IMR-90 (cell line): ENCODE data around the gene ASXL3.

Experiments used
- BHLHE40 ChIP-seq: fragments of 150-350 bp; IDR thresholded peaks from 2 replicates; pipeline ENCODE4 v1.6.1; 2016; ENCODE audit warnings: mild to moderate bottlenecking, low read depth, low read length
- CEBPB ChIP-seq: IDR thresholded peaks from 2 replicates; pipeline ENCODE4 v1.6.1; 2012; ENCODE audit warnings: low read depth, low read length, improper control_type of control experiment
- CHD1 ChIP-seq: IDR thresholded peaks from 2 replicates; pipeline ENCODE4 v1.6.1; 2012; ENCODE audit warnings: low read depth, low read length, improper control_type of control experiment
- CTCF ChIP-seq: conservative IDR thresholded peaks from 2 replicates; pipeline ENCODE4 v1.5.1; 2012; ENCODE audit warnings: mild to moderate bottlenecking, low read depth, low read length, improper control_type of control experiment
- FOS ChIP-seq: fragments of 150-350 bp; IDR thresholded peaks from 2 replicates; pipeline ENCODE4 v1.6.1; 2016; ENCODE audit warnings: low read depth, low read length
- MAFK ChIP-seq: IDR thresholded peaks from 2 replicates; pipeline ENCODE4 v1.6.1; 2012; ENCODE audit warnings: low read depth, low read length, improper control_type of control experiment
- MXI1 ChIP-seq: IDR thresholded peaks from 2 replicates; pipeline ENCODE4 v1.6.1; 2012; ENCODE audit warnings: low read depth, mild to moderate bottlenecking, low read length, moderate library complexity, borderline replicate concordance
- NFE2L2 ChIP-seq: fragments of 150-350 bp; IDR thresholded peaks from 2 replicates; pipeline ENCODE4 v1.6.1; 2016; ENCODE audit warnings: low read depth, mild to moderate bottlenecking, low read length
- POLR2A ChIP-seq: IDR thresholded peaks from 2 replicates; pipeline ENCODE4 v1.6.1; 2012; ENCODE audit warnings: mild to moderate bottlenecking, low read depth, low read length
- RAD21 ChIP-seq: IDR thresholded peaks from 2 replicates; pipeline ENCODE4 v1.6.1; 2012; ENCODE audit warnings: low read length, improper control_type of control experiment
- RCOR1 ChIP-seq: IDR thresholded peaks from 2 replicates; pipeline ENCODE4 v1.6.1; 2012; ENCODE audit warnings: mild to moderate bottlenecking, low read length, improper control_type of control experiment; ENCODE audit not compliant: insufficient replicate concordance
- RFX5 ChIP-seq: IDR thresholded peaks from 2 replicates; pipeline ENCODE4 v1.8.0; 2012; ENCODE audit warnings: low read depth, mild to moderate bottlenecking, low read length, moderate library complexity
- SMC3 ChIP-seq: fragments of 150-350 bp; IDR thresholded peaks from 2 replicates; pipeline ENCODE4 v1.6.1; 2016; ENCODE audit warnings: low read depth, mild to moderate bottlenecking, antibody characterized with exemption, low read length, moderate library complexity
- USF2 ChIP-seq: fragments of 150-350 bp; IDR thresholded peaks from 2 replicates; pipeline ENCODE4 v1.6.1; 2017; ENCODE audit warnings: mild to moderate bottlenecking, antibody characterized with exemption, low read length, low read depth

- no peak for TF ChIP-seq POLR2A
- no peak for TF ChIP-seq CTCF
- no peak for TF ChIP-seq NFE2L2
- no peak for TF ChIP-seq CEBPB
- TF ChIP-seq RCOR1, result no peak
- no peak for TF ChIP-seq RAD21
- TF ChIP-seq FOS, result no peak
- no peak for TF ChIP-seq MAFK
- no peak for TF ChIP-seq CHD1
- no peak for TF ChIP-seq SMC3
- no peak for TF ChIP-seq RFX5
- no peak for TF ChIP-seq BHLHE40
- no peak for TF ChIP-seq MXI1
- no peak for TF ChIP-seq USF2
Observed at GRCh38 chr18:33567705-33568104, 10.3 kb upstream of the ASXL3 start.
